ENCODE results near the gene NDP. TPM values are rescaled to one million over a fixed set of nuclear protein-coding genes. Genes with fewer than 3 reads are reported as not detected.

NDP gene
- total and polyA plus RNA-seq, 8 donors, result not detected

DNA sequence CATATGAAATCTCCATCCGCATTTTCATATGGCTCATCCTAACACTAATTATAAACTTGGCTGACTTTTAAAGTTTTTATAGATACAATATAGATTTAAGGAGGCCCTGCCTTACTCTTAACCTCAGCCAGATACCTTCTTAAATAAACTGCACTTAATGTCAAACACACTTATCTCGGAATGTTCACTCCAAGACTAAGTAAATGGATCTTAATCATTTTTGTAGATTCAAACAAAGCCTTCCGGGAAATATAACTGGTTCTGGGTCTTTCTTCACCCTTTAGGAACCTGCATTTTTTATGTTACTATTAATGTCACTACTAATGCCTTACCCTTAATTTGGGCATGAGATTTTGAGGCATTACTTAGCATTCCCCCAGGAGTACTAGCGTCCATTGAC lies 43.7 kb upstream of the NDP start:
- Histone ChIP-seq H3K27me3 (peaks cover 0 to 8% (median 2%) of the 10 kb centered on the region in 4 donors), H3K36me3 (no peaks in the 10 kb centered on the region), H3K27ac (no peak overlapping the region), H3K9me3 (no peaks in the 10 kb centered on the region), H3K4me3 (no peak overlapping the region), H3K4me1 (no peaks in the 10 kb centered on the region)
- FAIRE-seq (no peak), ATAC-seq (no peak), DNase-seq (no peak)
- intact Hi-C loops (cut with DNase I), result no loop called here
- TF ChIP-seq, protein P1, sequence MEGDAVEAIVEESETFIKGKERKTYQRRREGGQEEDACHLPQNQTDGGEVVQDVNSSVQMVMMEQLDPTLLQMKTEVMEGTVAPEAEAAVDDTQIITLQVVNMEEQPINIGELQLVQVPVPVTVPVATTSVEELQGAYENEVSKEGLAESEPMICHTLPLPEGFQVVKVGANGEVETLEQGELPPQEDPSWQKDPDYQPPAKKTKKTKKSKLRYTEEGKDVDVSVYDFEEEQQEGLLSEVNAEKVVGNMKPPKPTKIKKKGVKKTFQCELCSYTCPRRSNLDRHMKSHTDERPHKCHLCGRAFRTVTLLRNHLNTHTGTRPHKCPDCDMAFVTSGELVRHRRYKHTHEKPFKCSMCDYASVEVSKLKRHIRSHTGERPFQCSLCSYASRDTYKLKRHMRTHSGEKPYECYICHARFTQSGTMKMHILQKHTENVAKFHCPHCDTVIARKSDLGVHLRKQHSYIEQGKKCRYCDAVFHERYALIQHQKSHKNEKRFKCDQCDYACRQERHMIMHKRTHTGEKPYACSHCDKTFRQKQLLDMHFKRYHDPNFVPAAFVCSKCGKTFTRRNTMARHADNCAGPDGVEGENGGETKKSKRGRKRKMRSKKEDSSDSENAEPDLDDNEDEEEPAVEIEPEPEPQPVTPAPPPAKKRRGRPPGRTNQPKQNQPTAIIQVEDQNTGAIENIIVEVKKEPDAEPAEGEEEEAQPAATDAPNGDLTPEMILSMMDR (IDR thresholded peaks at IDR 0.05), result no peak
- WGBS, 2 donors, result 57 to 64% methylated on average over 4 of the region's 4 CpGs

DNA sequence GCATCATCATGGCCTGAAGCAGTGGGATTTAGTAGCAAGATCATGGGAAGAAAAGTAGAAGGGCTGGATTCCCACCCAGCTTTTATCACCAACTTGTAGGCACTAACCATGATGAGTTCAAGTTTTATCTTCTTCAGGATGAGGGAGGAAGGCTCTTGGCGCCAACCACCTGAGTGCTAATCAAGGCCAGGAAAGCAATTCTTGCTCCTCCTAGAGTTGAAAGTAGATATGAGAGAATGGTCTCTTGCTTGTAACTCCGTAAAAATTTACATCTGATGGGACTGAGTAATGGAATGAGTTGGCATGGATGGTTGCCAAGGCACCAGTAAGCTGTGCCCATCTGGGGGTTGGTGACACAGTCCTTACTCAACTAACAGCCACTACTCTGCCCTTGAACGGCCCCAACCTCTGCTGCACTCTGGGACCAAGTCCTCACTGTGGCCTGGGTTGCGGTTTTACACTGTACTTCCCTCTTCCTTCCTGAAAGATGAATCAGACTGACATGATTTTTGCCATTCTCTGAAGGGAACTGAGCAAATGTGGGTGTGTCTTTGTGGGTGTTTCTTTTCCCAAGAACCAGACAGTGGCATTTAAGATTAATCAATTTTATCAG lies 39.4 kb upstream of the NDP start:
- peak in 1 of 6 donors; percentile 20 for DNase-seq
- intact Hi-C loops (cut with DNase I), result no loop called here
- Histone ChIP-seq H3K27ac (no peak overlapping the region), H3K4me3 (no peak overlapping the region), H3K4me1 (no peaks in the 10 kb centered on the region), H3K9me3 (no peaks in the 10 kb centered on the region), H3K36me3 (no peaks in the 10 kb centered on the region), H3K27me3 (peaks cover 0 to 8% (median 4%) of the 10 kb centered on the region in 4 donors)
- no peak for FAIRE-seq
- WGBS, 2 donors, result 57 to 59% methylated on average over 4 of the region's 4 CpGs
- peak in 3 of 4 donors; percentile 17 to 74 (median 58) for ATAC-seq
- TF ChIP-seq, protein P1 (IDR thresholded peaks at IDR 0.05), result no peak

DNA sequence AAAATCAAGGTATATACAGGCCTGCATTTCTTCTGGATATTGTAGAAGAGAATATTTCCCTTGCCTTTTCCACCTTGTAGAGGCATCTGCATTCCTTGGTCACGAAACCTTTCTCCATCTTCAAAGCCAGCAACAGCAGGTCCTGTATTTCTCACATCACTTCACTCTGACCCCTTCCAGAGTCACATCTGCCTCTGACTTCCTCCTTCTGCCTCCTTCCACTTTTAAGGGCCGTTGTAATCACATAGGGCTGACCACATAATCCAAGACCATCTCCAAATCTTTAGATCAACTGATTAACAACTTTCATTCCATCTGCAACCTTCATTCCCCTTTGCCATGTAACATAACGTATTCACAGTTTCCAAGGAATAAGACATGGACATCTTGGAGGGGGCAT lies 38.3 kb upstream of the NDP start:
- WGBS, 2 donors, result 38 to 68% methylated on average over 3 of the region's 3 CpGs
- no peak for ATAC-seq
- no peaks in the 10 kb centered on the region for H3K9me3 ChIP-seq

DNA sequence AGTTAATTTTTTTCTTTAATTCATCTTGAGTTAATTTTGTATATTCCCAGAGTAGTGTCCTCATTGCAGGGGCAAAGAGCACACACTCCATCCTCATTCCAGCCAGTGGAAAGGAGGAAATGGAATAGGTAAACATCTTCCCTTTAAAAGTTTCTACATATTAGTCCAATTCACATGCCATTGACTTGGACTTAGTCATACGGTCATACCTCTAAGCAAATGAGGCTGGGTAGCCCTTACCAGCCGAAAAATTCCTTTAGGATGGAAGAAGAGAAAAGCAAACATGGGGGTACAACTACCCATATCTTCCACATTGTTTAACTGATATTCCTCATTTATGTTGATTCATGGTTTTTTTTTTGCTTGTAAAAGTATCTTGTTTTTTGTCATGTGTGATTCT lies 37.4 kb upstream of the NDP start:
- Histone ChIP-seq H3K36me3 (no peaks in the 10 kb centered on the region), H3K4me3 (no peak overlapping the region), H3K9me3 (no peaks in the 10 kb centered on the region), H3K27me3 (peaks cover 0 to 8% (median 4%) of the 10 kb centered on the region in 4 donors), H3K27ac (no peak overlapping the region), H3K4me1 (no peaks in the 10 kb centered on the region)
- intact Hi-C loops (cut with DNase I), result no loop called here
- no peak for DNase-seq
- no peak for ATAC-seq
- 62 to 72% methylated on average over 2 of the region's 2 CpGs for WGBS, 2 donors
- TF ChIP-seq, protein P1 (IDR thresholded peaks at IDR 0.05), result no peak
- no peak for FAIRE-seq

More for the DNA sequence above, 38.3 kb upstream of the NDP start:
- peaks cover 0 to 8% (median 4%) of the 10 kb centered on the region in 4 donors for H3K27me3 ChIP-seq
- H3K4me1 ChIP-seq, result no peaks in the 10 kb centered on the region
- TF ChIP-seq, protein P1 (IDR thresholded peaks at IDR 0.05), result no peak
- intact Hi-C loops (cut with DNase I), result no loop called here
- H3K36me3 ChIP-seq, result no peaks in the 10 kb centered on the region
- H3K27ac ChIP-seq, result no peak overlapping the region
- FAIRE-seq (no peak), DNase-seq (no peak)
- no peak overlapping the region for H3K4me3 ChIP-seq

DNA sequence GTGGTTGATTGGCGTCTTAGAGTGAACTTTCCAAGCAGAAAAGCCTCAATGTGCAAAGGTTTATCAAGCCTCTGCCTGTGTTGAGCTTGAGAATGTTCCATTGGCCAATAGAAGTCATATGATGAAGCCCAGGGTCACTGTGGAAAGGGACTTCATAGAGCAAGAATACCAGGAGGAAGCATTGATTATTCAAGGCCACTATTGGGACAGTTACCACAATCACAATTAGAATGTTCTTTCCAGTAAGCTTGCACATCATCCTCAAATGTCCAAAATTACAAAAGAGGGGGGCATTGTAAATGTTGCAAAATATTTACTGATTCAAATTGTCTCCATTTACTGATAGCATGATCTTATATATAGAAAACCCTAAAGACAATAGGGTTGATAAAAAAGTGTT lies 32.9 kb upstream of the NDP start:
- TF ChIP-seq, protein P1 (IDR thresholded peaks at IDR 0.05), result no peak
- H3K27ac ChIP-seq, result no peak overlapping the region
- 67 to 68% methylated on average over 1 of the region's 1 CpG for WGBS, 2 donors
- FAIRE-seq (peak; percentile 13), DNase-seq (no peak), ATAC-seq (no peak)
- no peaks in the 10 kb centered on the region for H3K36me3 ChIP-seq
- H3K27me3 ChIP-seq, result peaks cover 0 to 4% (median 0%) of the 10 kb centered on the region in 4 donors
- intact Hi-C loops (cut with DNase I), result no loop called here
- no peak overlapping the region for H3K4me3 ChIP-seq
- H3K4me1 ChIP-seq, result no peaks in the 10 kb centered on the region
- H3K9me3 ChIP-seq, result no peaks in the 10 kb centered on the region

All from pancreas (tissue), 10 donors.